GM12892 (cell line): ENCODE results near the gene SLC39A9.

Experiments
- POLR2A ChIP-seq: IDR thresholded peaks from 2 replicates; pipeline ENCODE4 v1.6.1; 2011; ENCODE audit warnings: low read depth, low read length, control low read depth
- POLR2AphosphoS5 ChIP-seq: IDR thresholded peaks from 2 replicates; pipeline ENCODE4 v1.6.1; 2011; ENCODE audit warnings: low read depth, low read length, control low read depth
- TAF1 ChIP-seq: IDR thresholded peaks from 2 replicates; pipeline ENCODE4 v1.6.1; 2011; ENCODE audit warnings: low read depth, mild to moderate bottlenecking, control low read depth, low read length, borderline replicate concordance

DNA sequence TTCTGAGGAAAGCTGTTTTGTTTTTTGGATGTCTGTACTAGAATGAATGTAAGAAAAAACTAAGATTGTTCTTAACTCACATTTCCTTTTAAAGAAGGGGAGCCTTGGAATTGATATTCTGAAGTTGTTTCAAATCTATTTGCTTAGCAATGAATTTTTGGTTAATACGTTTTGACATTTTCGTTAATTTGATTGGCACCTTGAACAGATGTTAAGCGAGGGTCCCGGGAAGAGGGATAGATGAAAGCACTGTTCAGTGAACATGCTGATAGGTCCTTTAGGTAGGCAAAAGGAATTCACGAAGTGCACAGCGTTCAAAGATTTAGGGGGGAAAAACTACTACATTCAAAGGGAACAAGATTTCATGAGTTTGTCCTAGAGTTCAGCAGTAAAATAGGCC, 1.7 kb downstream of the SLC39A9 start:
- TF ChIP-seq POLR2A (no peak), TAF1 (no peak), POLR2AphosphoS5 (no peak)
